ENCODE data around the gene ATP6V0C. TPM values are rescaled to one million over a fixed set of nuclear protein-coding genes. Genes with fewer than 3 reads are reported as not detected.
A peak's percentile ranks its signal among the peaks of the same experiment; 100 is the strongest.

The ATP6V0C gene
- total RNA-seq, 1 experiment from 2014 or later, result 212 TPM

GRCh38 chr16:2501946-2502895, 11.5 kb upstream of the ATP6V0C start (continued):
- TF ChIP-seq PREB (CRISPR knock-in tag; IDR thresholded peaks at IDR 0.05; ENCODE audit: borderline replicate concordance) (no peak), MLX (CRISPR knock-in tag; IDR thresholded peaks at IDR 0.05) (no peak), ZNF281 (CRISPR knock-in tag; IDR thresholded peaks at IDR 0.05) (no peak), OVOL2 (CRISPR knock-in tag; IDR thresholded peaks at IDR 0.05; ENCODE audit: borderline replicate concordance) (no peak), ATF3 (CRISPR knock-in tag; conservative IDR thresholded peaks at IDR 0.05) (no peak)

GRCh38 chr16:2505695-2506094, 8.1 kb upstream of the ATP6V0C start:
- H3K9me3 Mint-ChIP-seq, result no peaks in the 10 kb centered on the region
- no peaks in the 10 kb centered on the region; the same call in 1 of the 2 replicates for H3K27me3 Mint-ChIP-seq (ENCODE audit: low read depth)
- H3K4me1 Mint-ChIP-seq, result peaks cover 8% of the 10 kb centered on the region
- CTCF ChIA-PET, result no interaction called here
- DNase-seq (ENCODE audit: low spot score), result no peak
- no peak overlapping the region for H3K4me3 Mint-ChIP-seq
- peak overlapping the region; percentile 6 for H3K27ac Mint-ChIP-seq
- no peak for ATAC-seq
- TF ChIP-seq FOXP1 (CRISPR knock-in tag; IDR thresholded peaks at IDR 0.05; ENCODE audit: borderline replicate concordance) (no peak), ATF1 (CRISPR knock-in tag; IDR thresholded peaks at IDR 0.05) (no peak), E2F4 (CRISPR knock-in tag; IDR thresholded peaks at IDR 0.05; ENCODE audit: borderline replicate concordance, low read depth) (no peak), AFF4 (CRISPR knock-in tag; IDR thresholded peaks at IDR 0.05; ENCODE audit: borderline replicate concordance) (no peak), ERG (CRISPR knock-in tag; IDR thresholded peaks at IDR 0.05) (no peak), ATF2 (CRISPR knock-in tag; IDR thresholded peaks at IDR 0.05; ENCODE audit: borderline replicate concordance, low read depth) (no peak), FOXK1 (CRISPR knock-in tag; IDR thresholded peaks at IDR 0.05) (no peak), MXD4 (CRISPR knock-in tag; IDR thresholded peaks at IDR 0.05; ENCODE audit: borderline replicate concordance) (no peak)
- H3K36me3 Mint-ChIP-seq, result no peaks in the 10 kb centered on the region
- POLR2A ChIA-PET, result no interaction called here
